GM19463 (cell line): Measurements from ENCODE around the gene CEP104.
"Not testable (repeated sequence)": the region's sequence is repeated elsewhere in the genome, so short reads cannot be mapped to it uniquely, and the experiment has no call there.

Experiments
- ATAC-seq: cut with Tn5 transposase; IDR thresholded peaks from one replicate; pipeline ENCODE4 v1.9.1; 2021; ENCODE audit warnings: mild to moderate bottlenecking, moderate library complexity; ENCODE audit not compliant: unreplicated experiment

Gene CEP104

GRCh38 chr1:3828391-3828790, 28.6 kb downstream of the CEP104 start:
- no peak for ATAC-seq

DNA sequence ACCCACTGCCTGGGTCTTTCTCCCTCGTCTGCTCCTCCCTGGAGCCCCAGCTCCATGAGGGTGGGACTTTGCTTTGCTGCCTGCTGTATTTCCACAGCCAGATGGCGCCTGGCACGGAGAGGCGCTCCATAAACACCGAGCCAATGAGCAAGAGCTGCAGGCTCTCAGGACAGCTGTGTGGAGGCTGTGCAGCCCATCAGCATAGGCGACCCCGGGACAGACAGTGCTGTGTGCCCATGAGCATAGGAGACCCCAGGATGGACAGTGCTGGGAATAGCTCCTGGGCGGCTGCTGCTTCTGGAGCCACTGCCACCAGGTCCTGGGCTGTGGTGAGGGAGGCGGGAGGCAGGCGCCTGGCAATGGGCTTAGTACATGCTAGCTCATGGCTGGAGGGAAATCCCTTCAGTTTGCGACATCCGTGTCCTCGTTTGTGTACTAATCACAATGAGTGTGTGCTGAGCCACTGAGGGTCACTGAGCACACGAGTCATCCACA, 29.2 kb downstream of the CEP104 start:
- ATAC-seq = no peak

- ATAC-seq = no peak
Observed at GRCh38 chr1:3825356-3825755, 31.7 kb downstream of the CEP104 start.

GRCh38 chr1:3824650-3825049, 32.4 kb downstream of the CEP104 start:
- no peak for ATAC-seq

- no peak for ATAC-seq
Observed at GRCh38 chr1:3822421-3822820, 34.6 kb downstream of the CEP104 start.

- no peak for ATAC-seq
Observed at GRCh38 chr1:3821908-3822307, 35.1 kb downstream of the CEP104 start.

GRCh38 chr1:3821447-3821846, 35.6 kb downstream of the CEP104 start:
- no peak for ATAC-seq

DNA sequence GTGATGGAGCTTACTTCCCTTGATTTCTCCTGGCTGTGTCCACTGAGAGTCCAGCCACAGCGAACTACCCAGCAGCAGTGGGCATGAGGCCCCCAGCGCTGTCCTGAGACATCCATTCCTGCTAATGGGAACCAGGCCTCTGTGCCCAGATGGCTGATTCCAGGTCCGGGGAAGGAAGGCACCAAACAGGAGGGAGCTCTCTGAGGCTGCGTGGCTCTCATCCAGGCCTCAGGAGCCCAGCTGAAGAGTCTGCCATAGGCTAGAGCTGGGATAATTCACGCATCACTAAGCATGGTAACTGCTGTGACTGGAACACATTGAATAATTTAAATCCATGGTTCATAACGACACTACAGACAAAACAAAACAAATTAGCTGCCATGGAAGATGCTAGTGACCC, 36.0 kb downstream of the CEP104 start:
- no peak for ATAC-seq

GRCh38 chr1:3820316-3820715, 36.7 kb downstream of the CEP104 start:
- ATAC-seq = no peak

- no peak for ATAC-seq
Observed at GRCh38 chr1:3819771-3820200, 37.2 kb downstream of the CEP104 start.

GRCh38 chr1:3817821-3818597, 39.0 kb downstream of the CEP104 start:
- no peak for ATAC-seq

DNA sequence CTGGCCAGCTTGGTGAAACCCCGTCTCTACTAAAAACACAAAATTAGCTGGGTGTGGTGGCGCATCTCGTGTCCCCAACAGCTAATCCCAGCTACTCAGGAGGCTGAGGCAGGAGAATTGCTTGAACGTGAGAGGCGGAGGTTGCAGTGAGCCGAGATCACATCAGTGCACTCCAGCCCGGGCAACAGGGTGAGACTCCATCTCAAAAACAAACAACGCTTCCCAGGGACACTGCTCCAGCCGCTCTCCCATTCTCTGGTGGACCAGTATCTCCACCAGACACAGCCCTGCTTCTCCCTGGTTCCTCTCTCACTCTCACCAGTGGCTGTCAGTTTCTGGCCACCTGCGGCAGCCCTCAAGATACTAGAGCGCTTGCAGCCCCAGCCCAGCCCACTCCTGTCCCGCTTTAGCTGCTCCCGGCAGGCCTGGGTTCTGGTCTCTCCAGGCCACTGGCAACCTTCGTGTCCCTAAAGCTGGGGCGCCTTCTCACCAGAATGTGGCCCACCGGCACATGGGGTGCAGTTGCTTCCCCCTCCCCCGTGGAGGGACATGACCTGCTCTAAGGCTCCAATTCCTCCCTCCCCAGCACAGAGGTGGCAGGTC, 39.8 kb downstream of the CEP104 start:
- ATAC-seq = no peak

DNA sequence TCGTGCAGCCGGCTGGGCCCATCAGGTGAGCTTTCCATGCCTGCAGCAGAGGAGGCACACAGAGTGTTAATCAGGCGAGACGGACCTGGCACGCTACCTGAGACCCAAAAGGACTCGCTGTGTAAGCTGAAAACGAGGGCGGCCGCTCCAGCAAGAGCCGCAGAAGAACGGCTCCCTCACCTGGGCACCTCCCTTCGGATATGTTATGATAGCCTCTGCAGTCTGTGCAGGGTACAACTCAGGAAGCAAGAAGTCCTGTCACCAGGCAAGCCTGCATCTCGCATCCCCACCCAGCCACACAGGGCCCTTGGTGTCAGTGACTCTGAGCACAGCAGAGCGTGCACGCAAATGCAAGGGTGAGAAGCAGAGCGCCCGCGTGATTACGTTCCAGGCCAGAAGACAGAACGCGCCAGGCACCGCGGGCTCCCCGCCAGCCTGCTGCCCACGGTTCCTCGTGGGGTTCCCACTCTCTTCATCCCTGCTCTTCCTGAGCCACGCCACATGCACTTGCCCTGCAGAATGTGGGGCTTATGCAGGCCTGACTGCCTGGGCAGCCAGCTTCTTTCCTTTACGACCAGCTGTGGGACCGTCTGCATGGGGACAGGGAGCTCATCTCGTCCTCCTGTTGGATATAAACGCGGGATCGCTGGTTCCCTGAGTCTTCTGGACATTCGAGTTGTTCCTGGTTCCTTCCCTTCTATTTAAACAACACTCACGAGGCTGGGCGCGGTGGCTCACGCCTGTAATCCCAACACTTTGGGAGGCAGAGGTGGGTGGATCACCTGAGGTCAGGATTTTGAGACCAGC, 40.5 kb downstream of the CEP104 start:
- ATAC-seq = no peak

GRCh38 chr1:3814771-3815561, 42.0 kb downstream of the CEP104 start:
- no peak for ATAC-seq

DNA sequence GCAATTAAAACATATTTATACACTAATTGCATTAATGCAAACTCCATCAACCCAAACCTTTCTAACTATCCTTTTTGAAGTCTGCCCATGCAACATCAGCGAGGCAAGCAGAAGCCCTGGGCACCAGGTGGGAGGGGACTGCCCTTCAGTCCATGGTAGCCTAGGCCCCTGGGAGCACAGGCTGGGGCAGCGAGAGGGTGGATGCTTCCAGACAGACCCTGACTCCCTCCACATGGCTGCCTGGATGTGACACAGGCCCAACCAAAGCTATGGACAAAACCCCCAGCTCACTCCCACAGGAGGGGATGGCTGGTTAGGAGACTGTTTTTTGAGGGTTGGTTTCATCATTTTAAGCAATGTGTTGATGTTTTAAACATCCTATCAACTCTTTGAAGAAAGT, 42.9 kb downstream of the CEP104 start:
- no peak for ATAC-seq

GRCh38 chr1:3811595-3811911, 45.5 kb downstream of the CEP104 start:
- no peak for ATAC-seq

GRCh38 chr1:3810149-3810761, 46.8 kb downstream of the CEP104 start:
- ATAC-seq = not testable (repeated sequence)

- ATAC-seq = no peak
Observed at GRCh38 chr1:3809680-3810079, 47.3 kb downstream of the CEP104 start.

DNA sequence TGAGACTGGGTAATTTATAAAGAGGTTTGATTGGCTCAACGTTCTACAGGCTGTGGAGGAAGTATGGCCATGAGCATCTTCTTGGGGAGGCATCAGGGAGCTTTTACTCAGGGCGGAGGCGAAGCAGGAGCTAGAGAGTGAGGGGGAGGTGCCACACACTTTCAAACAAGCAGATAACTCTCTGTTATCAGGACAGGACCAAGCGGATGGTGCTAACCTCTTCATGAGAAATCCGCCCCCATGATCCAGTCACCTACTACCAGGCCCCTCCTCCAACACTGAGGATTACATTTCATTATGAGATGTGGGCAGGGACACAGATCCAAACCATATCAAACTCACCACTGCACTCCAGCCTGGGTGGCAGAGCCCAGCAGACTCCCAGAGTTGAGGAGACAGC, 49.2 kb downstream of the CEP104 start:
- no peak for ATAC-seq

DNA sequence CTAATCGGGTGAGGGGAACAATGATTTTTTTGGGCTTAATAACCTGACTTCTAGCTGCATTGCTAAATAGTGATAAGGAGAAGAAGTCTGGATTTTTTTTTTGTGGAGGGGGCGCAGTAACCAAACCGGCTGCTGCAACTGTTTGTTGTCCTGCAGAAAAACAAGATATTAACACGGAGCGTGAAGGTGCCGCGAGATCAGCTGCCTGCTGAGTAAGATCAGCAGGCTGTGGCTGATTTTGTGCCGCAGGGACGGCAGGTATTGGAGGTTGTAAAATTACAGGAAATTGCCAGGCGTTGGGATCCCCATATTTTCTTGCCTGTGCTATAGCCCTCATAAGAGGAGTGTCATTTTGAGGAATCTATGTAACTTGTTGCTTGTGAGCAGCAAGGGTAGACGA, 52.0 kb downstream of the CEP104 start:
- ATAC-seq = no peak

DNA sequence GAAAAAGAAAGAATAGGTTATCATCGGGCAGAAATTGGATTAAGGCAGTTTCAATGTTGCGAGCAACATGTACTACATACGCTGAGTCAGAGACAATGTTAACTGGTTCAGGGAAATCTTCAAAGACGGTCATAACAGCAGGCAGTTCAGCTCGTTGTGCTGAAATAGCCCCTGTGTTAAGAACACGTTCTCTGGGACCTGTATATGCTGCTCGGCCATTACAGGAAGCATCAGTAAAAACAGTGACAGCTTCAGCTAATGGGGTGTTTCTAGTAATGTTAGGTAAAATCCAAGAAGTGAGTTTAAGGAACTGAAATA, 52.4 kb downstream of the CEP104 start:
- ATAC-seq = not testable (repeated sequence)
